Activated T-cell treated with anti-CD3 and anti-CD28 coated beads, Interleukin-2, amount 50 U/mL, for 72 hours (primary cell): Measurements from ENCODE around the gene FAM186B. TPM values are rescaled to one million over a fixed set of nuclear protein-coding genes. Genes with fewer than 3 reads are reported as not detected.

Experiments used
- ATAC-seq, 2 donors: fragments of 150-1000 bp; cut with Tn5 transposase; replicated peaks in 1 of 2; 2 replicates each; pipeline ENCODE4 v1.10.0; 2021; ENCODE audit warnings: moderate library complexity in 2 of 2, mild to moderate bottlenecking in 1 of 2
- DNase-seq, 2 donors: peaks; one replicate each; pipeline ENCODE4 v3.0.0; 2021 to 2022; ENCODE audit warnings: mixed read lengths in 1 of 2
- H3K27ac Mint-ChIP-seq: one replicate; pipeline ENCODE4 v1.8.0; 2022; ENCODE audit warnings: mild to moderate bottlenecking, moderate library complexity, mixed read lengths
- H3K27me3 Mint-ChIP-seq: one replicate; pipeline ENCODE4 v1.8.0; 2022; ENCODE audit warnings: low read depth, mixed read lengths
- H3K36me3 Mint-ChIP-seq, 2 donors: one replicate each; pipeline ENCODE4 v1.8.0; 2022; ENCODE audit warnings: mixed read lengths in 2 of 2, mild to moderate bottlenecking in 1 of 2; ENCODE audit not compliant: insufficient read depth in 2 of 2
- H3K4me1 Mint-ChIP-seq: one replicate; pipeline ENCODE4 v1.8.0; 2022; ENCODE audit warnings: low read depth, mixed read lengths
- H3K4me3 Mint-ChIP-seq, 2 donors: one replicate each; pipeline ENCODE4 v1.8.0; 2022; ENCODE audit warnings: mild to moderate bottlenecking in 2 of 2, mixed read lengths in 2 of 2, moderate library complexity in 2 of 2
- H3K9me3 Mint-ChIP-seq, 2 donors: one replicate each; pipeline ENCODE4 v1.8.0; 2022; ENCODE audit warnings: mixed read lengths in 2 of 2
- total RNA-seq, 2 donors: library from RNA; stranded (reverse); gene quantifications; one replicate each; pipeline ENCODE4 v1.2.3, GENCODE V29; 2022

FAM186B gene
- total RNA-seq, 2 donors from 2014 or later, result 0.74 to 0.82 TPM

DNA sequence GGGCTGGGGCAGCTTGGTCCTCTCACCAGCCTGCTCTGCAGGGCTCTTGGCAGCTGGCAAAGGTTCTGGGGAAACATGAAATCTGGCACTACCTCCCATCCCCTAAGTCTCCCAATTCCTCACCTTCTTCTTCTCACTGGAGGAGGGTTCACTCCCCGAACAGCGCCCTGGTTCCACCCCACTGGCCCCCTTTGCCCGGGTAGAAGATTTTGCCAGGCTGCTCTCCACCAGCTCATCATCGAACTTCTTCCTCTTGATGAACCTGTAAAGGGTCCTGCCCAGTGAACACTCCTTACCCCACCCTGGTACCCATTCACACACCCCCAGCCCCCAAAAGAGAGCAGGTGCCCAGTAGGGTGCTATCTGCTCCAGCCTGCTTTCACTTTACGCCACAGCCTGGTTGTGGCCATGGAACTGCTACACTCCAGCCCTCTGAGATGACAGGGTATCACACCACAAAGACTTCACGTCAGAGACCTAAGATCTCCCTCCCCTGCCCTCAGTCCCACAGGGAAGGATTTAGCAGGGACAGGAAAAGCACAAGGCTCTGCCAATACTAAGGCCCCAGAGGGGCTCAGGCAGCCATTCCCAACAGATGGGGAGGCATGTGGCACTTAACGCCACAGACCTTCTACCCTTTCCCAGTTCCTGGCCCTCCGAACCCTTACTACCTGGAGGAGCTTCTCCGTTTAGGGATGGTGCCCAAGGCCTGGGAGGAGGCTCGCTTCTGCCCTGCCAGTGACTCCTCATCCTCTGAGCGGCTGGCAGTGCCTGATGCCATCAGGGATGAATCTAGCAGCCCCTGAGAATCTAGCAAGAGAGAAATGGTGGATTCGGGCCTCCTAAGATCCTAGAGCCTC, 39.8 kb downstream of the FAM186B start:
- Mint-ChIP-seq H3K9me3 (no peaks in the 10 kb centered on the region), H3K27ac (no peak overlapping the region), H3K36me3 (peaks cover 6 to 8% of the 10 kb centered on the region in 2 donors), H3K4me3 (no peak overlapping the region), H3K27me3 (no peaks in the 10 kb centered on the region), H3K4me1 (peaks cover 44% of the 10 kb centered on the region)
- no peak for DNase-seq
- ATAC-seq, result no peak

DNA sequence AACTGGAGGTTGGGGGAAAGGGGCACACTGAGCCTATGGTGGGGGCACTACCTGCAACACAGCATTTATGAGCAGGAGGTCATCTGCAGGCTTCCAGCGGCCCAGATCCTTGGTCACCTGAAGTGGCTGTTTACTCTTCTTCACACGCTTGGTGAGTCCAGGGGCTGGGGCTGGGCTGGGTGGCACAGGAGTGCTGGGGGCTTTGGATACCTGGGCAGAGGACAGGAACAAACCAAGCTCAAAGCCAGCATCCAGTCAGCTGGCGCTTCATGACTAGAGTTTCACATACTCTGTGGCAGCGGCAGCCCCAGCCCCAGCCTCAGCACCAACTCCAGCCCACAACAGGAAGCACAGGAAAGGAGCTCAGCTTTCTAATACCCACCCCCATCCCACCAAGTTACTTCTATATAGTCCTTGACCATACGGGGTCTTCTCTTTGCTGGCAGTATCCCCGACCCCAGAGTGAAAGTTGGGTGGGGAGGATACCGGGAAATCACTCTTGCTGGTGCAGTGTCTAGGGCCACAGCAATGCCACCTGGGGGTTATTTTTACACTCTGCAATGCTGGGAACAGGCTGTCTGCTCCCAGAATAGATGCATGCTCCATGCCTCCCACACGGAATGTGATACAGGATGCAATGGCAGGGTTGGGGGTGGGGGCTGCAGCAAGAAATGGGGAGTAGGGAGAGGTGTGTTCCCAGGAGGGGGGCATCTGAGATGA, 40.6 kb downstream of the FAM186B start:
- Mint-ChIP-seq H3K27me3 (no peaks in the 10 kb centered on the region), H3K36me3 (peaks cover 6 to 8% of the 10 kb centered on the region in 2 donors), H3K27ac (no peak overlapping the region), H3K4me3 (no peak overlapping the region), H3K9me3 (no peaks in the 10 kb centered on the region), H3K4me1 (peaks cover 38% of the 10 kb centered on the region)
- no peak for ATAC-seq
- no peak for DNase-seq

DNA sequence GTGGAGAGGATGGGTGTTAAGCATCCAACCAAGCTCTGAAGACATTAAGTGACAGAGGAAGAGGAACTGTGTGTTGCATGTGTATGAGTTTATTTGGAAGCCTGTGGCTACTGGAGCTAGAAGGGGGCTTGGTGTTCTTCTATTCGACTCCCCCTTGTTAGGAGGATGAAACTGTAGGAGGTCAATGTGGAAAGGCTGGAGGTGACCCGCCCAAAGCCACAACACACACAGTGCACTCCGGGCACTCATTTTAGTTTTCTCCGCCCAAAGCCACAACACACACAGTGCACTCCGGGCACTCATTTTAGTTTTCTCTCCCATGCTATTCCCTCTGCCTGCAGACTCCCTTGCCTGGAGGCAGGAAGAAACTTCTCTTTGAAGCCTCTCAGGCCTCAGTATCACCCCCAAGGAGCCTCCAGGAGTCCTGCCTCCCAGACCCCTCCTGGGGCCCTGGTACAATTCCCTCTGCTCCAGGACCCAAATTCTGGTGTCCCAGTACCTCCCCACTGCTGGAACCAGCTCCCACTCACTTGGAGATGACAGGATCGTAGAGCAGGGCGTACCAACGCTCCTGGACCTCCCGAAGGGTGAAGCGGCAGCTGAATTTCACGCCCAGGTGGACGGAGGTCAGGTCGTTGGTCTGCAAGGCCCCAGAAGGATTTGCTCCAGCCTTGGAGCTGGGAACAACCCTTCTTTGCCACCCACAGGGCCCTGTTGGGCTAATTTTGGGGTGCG, 41.3 kb downstream of the FAM186B start:
- no peak overlapping the region for H3K4me3 Mint-ChIP-seq
- peaks cover 6 to 8% of the 10 kb centered on the region in 2 donors for H3K36me3 Mint-ChIP-seq
- ATAC-seq, result no peak
- H3K27me3 Mint-ChIP-seq, result no peaks in the 10 kb centered on the region
- DNase-seq, result no peak
- H3K9me3 Mint-ChIP-seq, result no peaks in the 10 kb centered on the region
- no peak overlapping the region for H3K27ac Mint-ChIP-seq
- peaks cover 38% of the 10 kb centered on the region for H3K4me1 Mint-ChIP-seq

DNA sequence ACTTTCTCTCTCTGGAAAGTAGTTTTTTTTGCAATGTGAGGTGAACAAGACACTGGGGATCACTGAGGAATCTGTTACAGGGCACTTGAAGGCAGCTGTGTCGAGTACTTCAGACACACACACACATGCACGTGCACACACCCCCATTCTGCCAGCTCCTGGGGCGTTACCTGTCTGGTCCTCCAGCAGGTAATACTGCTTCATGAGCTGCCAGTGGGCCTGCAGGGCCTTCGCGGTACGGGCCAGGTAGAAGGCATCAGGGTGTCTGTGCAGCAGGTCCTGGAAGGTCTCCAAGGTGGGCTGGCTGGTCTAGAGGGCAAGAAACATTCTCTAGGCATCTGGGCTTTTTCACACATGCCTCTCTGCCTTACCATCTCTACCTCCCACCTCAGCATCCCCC, 42.6 kb downstream of the FAM186B start:
- Mint-ChIP-seq H3K4me1 (peaks cover 29% of the 10 kb centered on the region), H3K9me3 (no peaks in the 10 kb centered on the region), H3K36me3 (peaks cover 3 to 6% of the 10 kb centered on the region in 2 donors), H3K4me3 (no peak overlapping the region), H3K27ac (no peak overlapping the region), H3K27me3 (no peaks in the 10 kb centered on the region)
- ATAC-seq (no peak), DNase-seq (no peak)

DNA sequence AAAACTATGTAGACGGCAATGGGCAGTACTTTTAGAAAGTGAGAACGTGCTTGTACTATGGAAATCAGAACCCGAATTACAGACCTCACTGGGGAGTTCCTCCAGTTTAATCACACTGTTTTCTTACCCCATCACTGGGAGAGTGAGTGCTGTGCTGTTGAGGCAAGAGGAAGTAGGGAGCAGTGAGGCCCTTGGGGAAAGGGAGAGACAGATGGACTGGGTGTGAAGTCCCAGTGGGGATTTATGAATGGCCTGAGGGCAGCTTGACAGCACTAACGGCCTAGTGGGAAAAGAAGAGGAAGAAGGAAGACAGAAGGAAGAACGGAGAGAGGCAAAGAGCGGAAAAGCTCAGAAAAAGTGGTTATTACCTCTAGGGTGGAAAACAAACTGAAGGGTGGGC, 43.2 kb downstream of the FAM186B start:
- H3K27ac Mint-ChIP-seq, result no peak overlapping the region
- H3K36me3 Mint-ChIP-seq, result peaks cover 3 to 6% of the 10 kb centered on the region in 2 donors

DNA sequence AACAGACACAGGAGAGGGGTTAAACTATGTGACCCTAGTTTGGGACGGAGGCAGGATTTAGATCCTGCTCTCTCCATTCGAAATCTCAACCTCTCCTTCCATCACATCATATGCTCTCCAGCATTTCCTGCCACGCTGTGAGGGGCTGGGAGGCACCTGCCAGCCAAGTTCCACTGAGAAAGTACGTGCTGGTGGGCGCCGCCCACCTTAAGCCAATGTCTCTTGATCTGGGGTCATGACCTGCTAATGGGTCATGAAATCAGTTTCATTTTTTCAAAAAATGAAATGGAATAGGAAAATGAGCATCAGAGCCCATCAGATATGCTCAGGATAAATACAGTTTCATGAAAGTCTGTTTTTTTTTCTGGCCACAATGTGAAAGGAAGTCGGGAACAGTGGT, 44.7 kb downstream of the FAM186B start:
- no peak for DNase-seq
- peaks cover 11% of the 10 kb centered on the region for H3K4me1 Mint-ChIP-seq
- no peak overlapping the region for H3K27ac Mint-ChIP-seq
- no peak for ATAC-seq
- H3K4me3 Mint-ChIP-seq, result no peak overlapping the region
- H3K36me3 Mint-ChIP-seq, result peaks cover 3 to 6% of the 10 kb centered on the region in 2 donors
- H3K9me3 Mint-ChIP-seq, result no peaks in the 10 kb centered on the region
- no peaks in the 10 kb centered on the region for H3K27me3 Mint-ChIP-seq

More for the DNA sequence above, 43.2 kb downstream of the FAM186B start:
- no peak for ATAC-seq
- no peak overlapping the region for H3K4me3 Mint-ChIP-seq
- H3K9me3 Mint-ChIP-seq, result no peaks in the 10 kb centered on the region
- H3K4me1 Mint-ChIP-seq, result peaks cover 23% of the 10 kb centered on the region
- no peaks in the 10 kb centered on the region for H3K27me3 Mint-ChIP-seq
- no peak for DNase-seq

DNA sequence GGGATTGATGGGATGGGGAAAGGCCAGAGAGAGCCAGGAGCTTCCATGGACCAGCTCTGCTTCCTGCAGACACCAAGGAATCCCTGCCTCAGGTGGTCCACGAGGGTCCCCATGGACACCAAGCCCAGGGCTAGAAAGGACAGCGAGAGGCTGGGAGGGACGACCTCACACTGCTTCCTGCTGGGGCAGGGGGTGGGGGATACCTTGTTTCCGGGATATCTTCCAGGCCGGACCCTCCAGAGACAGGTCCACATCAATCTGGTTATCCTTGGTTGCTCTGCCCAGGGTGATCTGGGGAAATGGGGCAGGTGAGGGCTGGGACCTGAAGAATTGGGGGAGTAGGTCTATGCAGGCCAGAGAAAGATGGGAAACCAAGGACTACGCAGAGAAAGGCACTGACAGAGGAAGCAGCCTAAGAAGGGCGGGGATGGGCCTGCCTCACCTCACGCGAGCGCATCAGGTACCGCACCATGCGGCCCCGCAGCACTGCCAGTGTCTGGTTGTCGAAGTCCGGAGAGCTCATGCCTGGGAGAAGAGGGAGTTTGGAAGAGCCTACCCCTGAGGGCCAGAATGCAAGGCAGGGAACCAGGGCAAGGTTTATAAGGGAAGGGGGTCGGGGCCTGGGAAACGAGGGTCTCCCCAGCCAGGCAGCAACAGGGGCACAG, 46.3 kb downstream of the FAM186B start:
- H3K4me3 Mint-ChIP-seq, result no peak overlapping the region
- DNase-seq (no peak), ATAC-seq (no peak)
- no peaks in the 10 kb centered on the region for H3K9me3 Mint-ChIP-seq
- H3K4me1 Mint-ChIP-seq, result no peaks in the 10 kb centered on the region
- no peaks in the 10 kb centered on the region for H3K27me3 Mint-ChIP-seq
- no peak overlapping the region for H3K27ac Mint-ChIP-seq
- H3K36me3 Mint-ChIP-seq, result peaks cover 3 to 5% of the 10 kb centered on the region in 2 donors

DNA sequence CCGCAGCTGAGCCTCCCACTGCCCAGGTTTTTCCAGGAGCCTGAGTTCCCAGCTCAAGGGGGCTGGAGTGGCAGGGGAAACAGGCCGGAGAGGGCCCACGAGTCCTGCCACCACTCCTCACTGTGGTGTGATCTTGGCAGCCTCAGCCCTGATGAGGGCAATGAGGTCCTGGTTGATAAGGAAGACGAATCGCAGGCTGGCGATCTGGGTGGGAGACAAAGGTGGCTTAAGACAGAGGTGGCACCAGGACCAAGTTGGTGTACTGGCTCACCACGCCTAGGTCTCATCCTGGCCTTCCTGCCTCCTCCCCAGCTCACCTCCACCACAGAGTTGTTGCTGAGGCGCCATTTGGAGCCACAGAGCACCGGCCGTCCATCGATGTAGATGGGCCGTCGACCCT, 46.9 kb downstream of the FAM186B start:
- DNase-seq, result no peak
- H3K4me3 Mint-ChIP-seq, result no peak overlapping the region
- H3K4me1 Mint-ChIP-seq, result no peaks in the 10 kb centered on the region
- no peaks in the 10 kb centered on the region for H3K27me3 Mint-ChIP-seq
- no peak for ATAC-seq
- no peak overlapping the region for H3K27ac Mint-ChIP-seq
- peaks cover 3 to 4% of the 10 kb centered on the region in 2 donors for H3K36me3 Mint-ChIP-seq
- no peaks in the 10 kb centered on the region for H3K9me3 Mint-ChIP-seq

DNA sequence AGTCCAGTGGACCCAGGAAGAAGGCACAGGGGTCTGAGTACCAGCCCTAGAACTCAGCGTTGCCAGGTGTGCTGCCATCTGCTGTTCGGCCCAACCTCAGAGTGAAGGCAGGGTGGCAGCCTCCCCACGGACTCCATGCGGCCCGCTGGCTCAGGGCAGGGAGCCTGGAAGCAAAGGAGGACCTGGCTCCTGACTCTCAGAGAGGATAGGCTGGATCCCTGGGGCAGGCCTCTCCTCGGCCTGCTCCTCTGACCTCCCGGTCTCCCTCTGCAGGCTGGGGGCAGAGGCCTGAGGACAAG, 47.6 kb downstream of the FAM186B start:
- Mint-ChIP-seq H3K36me3 (peaks cover 3 to 4% of the 10 kb centered on the region in 2 donors), H3K27me3 (no peaks in the 10 kb centered on the region), H3K27ac (no peak overlapping the region), H3K4me3 (no peak overlapping the region), H3K9me3 (no peaks in the 10 kb centered on the region), H3K4me1 (no peaks in the 10 kb centered on the region)
- DNase-seq (no peak), ATAC-seq (no peak)

DNA sequence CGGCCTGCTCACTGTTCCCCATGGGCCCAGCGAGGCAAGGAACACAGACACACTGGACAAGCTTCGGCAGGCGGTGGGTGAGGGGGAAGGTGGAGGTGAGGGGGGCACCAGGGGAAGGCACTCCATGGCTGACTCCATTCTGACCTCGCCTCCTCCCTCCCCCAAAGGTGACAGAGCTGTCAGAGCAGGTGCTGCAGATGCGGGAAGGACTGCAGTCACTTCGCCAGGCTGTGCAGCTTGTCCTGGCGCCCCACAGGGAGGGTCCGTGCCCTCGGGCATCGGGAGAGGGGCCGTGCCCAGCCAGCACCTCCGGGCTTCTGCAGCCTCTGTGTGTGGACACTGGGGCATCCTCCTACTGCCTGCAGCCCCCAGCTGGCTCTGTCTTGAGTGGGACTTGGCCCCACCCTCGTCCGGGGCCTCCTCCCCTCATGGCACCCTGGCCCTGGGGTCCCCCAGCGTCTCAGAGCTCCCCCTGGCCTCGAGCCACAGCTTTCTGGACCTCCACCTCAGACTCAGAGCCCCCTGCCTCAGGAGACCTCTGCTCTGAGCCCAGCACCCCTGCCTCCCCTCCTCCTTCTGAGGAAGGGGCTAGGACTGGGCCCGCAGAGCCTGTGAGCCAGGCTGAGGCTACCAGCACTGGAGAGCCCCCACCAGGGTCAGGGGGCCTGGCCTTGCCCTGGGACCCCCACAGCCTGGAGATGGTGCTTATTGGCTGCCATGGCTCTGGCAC, 48.1 kb downstream of the FAM186B start:
- ATAC-seq (no peak), DNase-seq (no peak)
- Mint-ChIP-seq H3K27me3 (no peaks in the 10 kb centered on the region), H3K36me3 (peaks cover 3 to 4% of the 10 kb centered on the region in 2 donors), H3K9me3 (no peaks in the 10 kb centered on the region), H3K4me1 (no peaks in the 10 kb centered on the region), H3K4me3 (no peak overlapping the region), H3K27ac (no peak overlapping the region)

DNA sequence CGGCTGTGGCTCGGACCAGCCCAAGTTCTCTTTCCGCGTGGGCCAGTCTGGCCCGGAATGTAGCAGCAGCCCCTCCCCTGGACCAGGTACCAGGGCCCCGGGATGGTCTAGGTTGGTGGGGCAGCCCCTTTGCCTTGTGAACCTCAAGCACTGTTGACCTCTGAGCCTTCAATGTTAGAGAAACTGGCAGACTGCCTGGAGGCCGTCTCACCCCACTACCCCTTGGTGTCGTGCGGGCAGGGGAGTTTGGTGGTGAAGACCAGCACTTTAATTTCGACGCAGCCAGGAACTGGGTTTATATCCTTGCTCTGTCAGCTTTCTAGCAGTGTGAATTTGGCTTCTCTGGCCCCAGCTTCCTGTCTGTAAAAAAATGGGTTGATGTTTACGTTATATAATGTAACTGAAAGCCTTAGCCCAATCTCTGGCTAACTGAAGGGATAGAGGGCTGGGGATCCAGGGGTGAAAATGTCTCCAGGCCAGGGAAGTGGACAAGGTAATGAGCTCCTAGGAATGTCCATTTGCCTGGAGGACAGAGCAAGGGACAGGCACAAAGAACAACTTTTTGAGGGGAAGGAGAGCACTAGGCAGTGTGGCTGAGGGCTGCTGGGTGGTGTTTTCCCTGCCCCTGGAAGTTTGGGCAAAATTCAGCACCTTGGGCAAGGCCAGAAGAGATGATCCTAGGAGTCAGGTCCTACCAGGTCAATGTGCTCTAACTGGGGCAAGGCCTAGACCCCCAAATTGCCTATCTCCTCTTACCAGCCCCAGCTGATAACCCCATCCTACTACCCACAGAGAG, 48.9 kb downstream of the FAM186B start:
- DNase-seq (no peak), ATAC-seq (no peak)
- Mint-ChIP-seq H3K27ac (no peak overlapping the region), H3K36me3 (no peaks in the 10 kb centered on the region), H3K4me1 (no peaks in the 10 kb centered on the region), H3K4me3 (no peak overlapping the region), H3K9me3 (no peaks in the 10 kb centered on the region), H3K27me3 (no peaks in the 10 kb centered on the region)
